B cell (primary cell): Measurements from ENCODE around the gene SFXN2. TPM values are rescaled to one million over a fixed set of nuclear protein-coding genes. Genes with fewer than 3 reads are reported as not detected.

ENCODE experiments used
- ATAC-seq: fragments of 200-7000 bp; cut with Tn5 transposase; one replicate; pipeline ENCODE4 v1.10.0; 2021; ENCODE audit warnings: low read depth, mild to moderate bottlenecking, moderate number of reproducible peaks, moderate library complexity
- CTCF ChIA-PET: fragments of 350-600 bp; sonication (Branson Sonifier 250); formaldehyde crosslinking; loops from one replicate; lab custom pipeline; 2021; ENCODE audit warnings: antibody characterized with exemption, inconsistent platforms; lab: Charles Lee
- POLR2A ChIA-PET: fragments of 350-600 bp; sonication (Branson Sonifier 250); formaldehyde crosslinking; loops from one replicate; lab custom pipeline; 2021; ENCODE audit warnings: antibody characterized with exemption; lab: Charles Lee
- DNase-seq: peaks from one replicate; pipeline ENCODE4 v3.0.0; 2013
- H2AFZ ChIP-seq: 2 replicates; pipeline ENCODE4 v1.6.1; 2012; ENCODE audit warnings: mild to moderate bottlenecking, low read depth, low read length; ENCODE audit not compliant: insufficient read depth, poor library complexity, severe bottlenecking
- H3K27ac ChIP-seq, 2 donors: 1 replicate in 1 of 2; 2 replicates in 1 of 2; pipeline ENCODE4 v1.5.1; 2012 to 2013; ENCODE audit warnings: low read length in 2 of 2, mild to moderate bottlenecking in 2 of 2, moderate library complexity in 1 of 2
- H3K27me3 ChIP-seq, 4 experiments: fragments of 200-600 bp in 1 of 4; sonication (generic) in 1 of 4; replicated peaks in 1 of 4; 1 replicate in 2 of 4; 2 replicates in 2 of 4; pipeline versions ENCODE4 v1.6.1 to v1.7.0; 2013 to 2016; ENCODE audit warnings: low read length in 3 of 4, mild to moderate bottlenecking in 2 of 4, mixed read lengths in 1 of 4, moderate library complexity in 1 of 4; ENCODE audit not compliant: insufficient read depth in 4 of 4, control insufficient read depth in 3 of 4; ENCODE audit errors: control extremely low read depth in 1 of 4
- H3K36me3 ChIP-seq, 2 experiments: replicated peaks in 1 of 2; 1 replicate in 1 of 2; 2 replicates in 1 of 2; pipeline versions ENCODE4 v1.6.1 to v1.7.1; 2013; ENCODE audit warnings: low read length in 1 of 2; ENCODE audit not compliant: insufficient read depth in 2 of 2, control insufficient read depth in 1 of 2; ENCODE audit errors: control extremely low read depth in 1 of 2, extremely low read depth in 1 of 2
- H3K4me1 ChIP-seq, 2 donors: fragments of 200-600 bp in 1 of 2; sonication (generic) in 1 of 2; 1 replicate in 1 of 2; 2 replicates in 1 of 2; pipeline versions ENCODE4 v1.5.1 to v1.6.1; 2013 to 2017; ENCODE audit warnings: low read length in 2 of 2; ENCODE audit not compliant: control insufficient read depth in 2 of 2, insufficient read depth in 2 of 2
- H3K4me2 ChIP-seq: replicated peaks from 2 replicates; pipeline ENCODE3; 2012; ENCODE audit warnings: mild to moderate bottlenecking, low read depth, low read length; ENCODE audit not compliant: poor library complexity, severe bottlenecking
- H3K4me3 ChIP-seq, 5 experiments: fragments of 200-600 bp in 1 of 5; sonication (generic) in 1 of 5; 1 replicate in 3 of 5; 2 replicates in 2 of 5; pipeline versions ENCODE4 v1.5.1 to v1.7.0; 2011 to 2016; ENCODE audit warnings: low read length in 4 of 5, mild to moderate bottlenecking in 4 of 5, low read depth in 2 of 5, control low read depth in 1 of 5, moderate library complexity in 1 of 5; ENCODE audit not compliant: insufficient read depth in 1 of 5; ENCODE audit errors: control extremely low read depth in 1 of 5, extremely low read depth in 1 of 5
- H3K79me2 ChIP-seq: fragments of 200-600 bp; sonication (generic); one replicate; pipeline ENCODE4 v1.6.0; 2016; ENCODE audit warnings: low read length; ENCODE audit not compliant: control insufficient read depth, insufficient read depth
- H3K9ac ChIP-seq: fragments of 200-600 bp; sonication (generic); 2 replicates; pipeline ENCODE4 v1.6.1; 2017; ENCODE audit warnings: mild to moderate bottlenecking, low read length, moderate library complexity
- H3K9me3 ChIP-seq, 3 donors: one replicate each; pipeline versions ENCODE4 v1.6.1 to v1.7.1; 2013; ENCODE audit warnings: low read length in 2 of 3; ENCODE audit not compliant: control insufficient read depth in 2 of 3, insufficient read depth in 1 of 3; ENCODE audit errors: control extremely low read depth in 1 of 3
- H4K20me1 ChIP-seq: 2 replicates; pipeline ENCODE4 v1.6.0; 2012; ENCODE audit warnings: mild to moderate bottlenecking, low read length; ENCODE audit not compliant: insufficient read depth, control insufficient read depth, poor library complexity, severe bottlenecking
- H3K27ac Mint-ChIP-seq: one replicate; pipeline ENCODE4 v1.8.0; 2021; ENCODE audit warnings: mixed read lengths
- H3K27me3 Mint-ChIP-seq: one replicate; pipeline ENCODE4 v1.8.0; 2021; ENCODE audit warnings: mixed read lengths
- H3K4me1 Mint-ChIP-seq: one replicate; pipeline ENCODE4 v1.8.0; 2021; ENCODE audit warnings: mixed read lengths
- H3K4me3 Mint-ChIP-seq: one replicate; pipeline ENCODE4 v1.8.0; 2021; ENCODE audit warnings: mixed read lengths
- H3K9me3 Mint-ChIP-seq: one replicate; pipeline ENCODE4 v1.8.0; 2022; ENCODE audit warnings: mixed read lengths; ENCODE audit not compliant: insufficient read depth
- EZH2 ChIP-seq: IDR thresholded peaks from 2 replicates; pipeline ENCODE4 v1.6.1; 2012; ENCODE audit warnings: borderline replicate concordance, low read depth, mild to moderate bottlenecking, moderate library complexity, low read length; ENCODE audit not compliant: insufficient read depth, poor library complexity, severe bottlenecking
- WGBS: methylation state at CpG from one replicate; pipeline ENCODE4 v1.1.5; 2013; ENCODE audit warnings: missing lambda C conversion rate; ENCODE audit not compliant: insufficient coverage; 5-methylcytosine and 5-hydroxymethylcytosine counted together
- intact Hi-C: fragments of 100-400 bp; cut with micrococcal nuclease; formaldehyde crosslinking; loops from one replicate; pipeline ENCODE4 v1.10.0; 2022
- polyA plus RNA-seq: library from polyadenylated mRNA; depleted of rRNA; stranded (reverse); fragments of >200 nt; gene quantifications from 2 replicates; pipeline ENCODE4 v1.2.3, GENCODE V29; 2012
- total RNA-seq, 2 donors: library from RNA; stranded (reverse); fragments of 120-200 nt in 1 of 2; gene quantifications; 1 replicate in 1 of 2; 2 replicates in 1 of 2; pipeline versions ENCODE4 v1.2.3 to v1.2.4, GENCODE V29; 2013 to 2022
- TF ChIP-seq, protein P1 (sequence below): fragments of 200-600 bp; IDR thresholded peaks from one replicate; pipeline ENCODE4 v1.8.0; 2022; ENCODE audit warnings: antibody characterized with exemption, mild to moderate bottlenecking

Gene SFXN2
- total and polyA plus RNA-seq, 2 donors (not counting 1 experiment from before 2014, with no cell fraction given), result 8.1 to 23.5 TPM

DNA sequence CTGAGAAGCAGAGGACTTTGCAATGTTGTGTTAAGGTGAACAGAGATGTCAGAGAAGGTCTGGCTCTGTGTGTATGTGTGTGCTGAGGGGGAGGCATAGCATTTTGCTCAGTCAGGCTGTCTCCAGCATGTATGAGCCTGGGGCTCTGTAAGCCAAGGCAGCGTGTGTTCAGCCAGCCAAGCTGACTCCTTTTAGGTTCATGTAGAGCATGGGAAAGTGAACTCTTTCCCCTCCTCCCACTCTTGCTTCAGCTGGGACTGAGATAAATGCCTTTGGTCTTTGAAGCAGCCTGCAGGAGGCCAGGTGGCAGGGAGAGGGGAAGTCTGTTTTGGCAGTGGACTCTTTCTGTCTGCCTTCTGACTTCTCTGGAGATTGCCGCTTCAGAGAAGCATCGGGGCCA is 3.8 kb downstream of the SFXN2 start:
- H3K27me3 ChIP-seq, result no peaks in the 10 kb centered on the region
- intact Hi-C loops, result no loop called here
- H3K4me3 ChIP-seq, result no peak overlapping the region
- H2AFZ ChIP-seq, result no peak overlapping the region
- H3K4me1 Mint-ChIP-seq, result peaks cover 21% of the 10 kb centered on the region
- H3K79me2 ChIP-seq, result peaks cover 51% of the 10 kb centered on the region
- POLR2A ChIA-PET, result no interaction called here
- no peak overlapping the region for H3K4me2 ChIP-seq
- H3K27ac ChIP-seq, result no peak overlapping the region
- no peak overlapping the region for H3K9ac ChIP-seq
- ATAC-seq, result no peak
- no peaks in the 10 kb centered on the region for H3K27me3 Mint-ChIP-seq
- CTCF ChIA-PET, result no interaction called here
- H3K9me3 Mint-ChIP-seq, result no peaks in the 10 kb centered on the region
- H3K4me3 Mint-ChIP-seq, result no peak overlapping the region
- DNase-seq, result no peak
- H3K9me3 ChIP-seq, result no peaks in the 10 kb centered on the region
- no peak overlapping the region for H3K27ac Mint-ChIP-seq
- peaks cover 8 to 11% of the 10 kb centered on the region in 2 donors for H3K4me1 ChIP-seq
- no peaks in the 10 kb centered on the region for H3K36me3 ChIP-seq
- no peak for TF ChIP-seq EZH2
- no peaks in the 10 kb centered on the region for H4K20me1 ChIP-seq
- WGBS, result 45% methylated on average over 2 of the region's 3 CpGs

- Histone ChIP-seq H3K4me1 (peaks cover 2 to 3% of the 10 kb centered on the region in 2 donors), H3K79me2 (peaks cover 41% of the 10 kb centered on the region), H3K9ac (no peak overlapping the region), H3K4me2 (no peak overlapping the region), H3K27me3 (no peaks in the 10 kb centered on the region), H4K20me1 (no peaks in the 10 kb centered on the region), H3K4me3 (no peak overlapping the region), H3K9me3 (no peaks in the 10 kb centered on the region), H2AFZ (no peak overlapping the region), H3K36me3 (no peaks in the 10 kb centered on the region), H3K27ac (no peak overlapping the region)
- no peak overlapping the region for H3K27ac Mint-ChIP-seq
- 100% methylated on average over 1 of the region's 3 CpGs for WGBS
- H3K9me3 Mint-ChIP-seq, result peaks cover 3% of the 10 kb centered on the region
- TF ChIP-seq EZH2, result no peak
- TF ChIP-seq, protein P1, sequence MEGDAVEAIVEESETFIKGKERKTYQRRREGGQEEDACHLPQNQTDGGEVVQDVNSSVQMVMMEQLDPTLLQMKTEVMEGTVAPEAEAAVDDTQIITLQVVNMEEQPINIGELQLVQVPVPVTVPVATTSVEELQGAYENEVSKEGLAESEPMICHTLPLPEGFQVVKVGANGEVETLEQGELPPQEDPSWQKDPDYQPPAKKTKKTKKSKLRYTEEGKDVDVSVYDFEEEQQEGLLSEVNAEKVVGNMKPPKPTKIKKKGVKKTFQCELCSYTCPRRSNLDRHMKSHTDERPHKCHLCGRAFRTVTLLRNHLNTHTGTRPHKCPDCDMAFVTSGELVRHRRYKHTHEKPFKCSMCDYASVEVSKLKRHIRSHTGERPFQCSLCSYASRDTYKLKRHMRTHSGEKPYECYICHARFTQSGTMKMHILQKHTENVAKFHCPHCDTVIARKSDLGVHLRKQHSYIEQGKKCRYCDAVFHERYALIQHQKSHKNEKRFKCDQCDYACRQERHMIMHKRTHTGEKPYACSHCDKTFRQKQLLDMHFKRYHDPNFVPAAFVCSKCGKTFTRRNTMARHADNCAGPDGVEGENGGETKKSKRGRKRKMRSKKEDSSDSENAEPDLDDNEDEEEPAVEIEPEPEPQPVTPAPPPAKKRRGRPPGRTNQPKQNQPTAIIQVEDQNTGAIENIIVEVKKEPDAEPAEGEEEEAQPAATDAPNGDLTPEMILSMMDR, result no peak
- H3K4me3 Mint-ChIP-seq, result no peak overlapping the region
- intact Hi-C loops, result no loop called here
- H3K27me3 Mint-ChIP-seq, result no peaks in the 10 kb centered on the region
- peaks cover 12% of the 10 kb centered on the region for H3K4me1 Mint-ChIP-seq
- CTCF ChIA-PET, result interaction anchor here (1.0 to 1.1 kb wide), 2 partner anchors 10 to 11 kb away, joined by 3 to 4 read pairs; no protein-coding TSS in a partner anchor
- POLR2A ChIA-PET, result no interaction called here
- DNase-seq, result no peak
- no peak for ATAC-seq
Measured at GRCh38 chr10:102720337-102720736, 5.9 kb downstream of the SFXN2 start.
